Mammary epithelial cell (primary cell): ENCODE results near the gene BARX2.

Experiments
- CTCF ChIP-seq, 2 donors: IDR thresholded peaks in 1 of 2; conservative IDR thresholded peaks in 1 of 2; 2 replicates each; pipeline ENCODE4 v1.5.1; 2011 to 2012; ENCODE audit warnings: inconsistent platforms in 2 of 2, low read length in 2 of 2, mild to moderate bottlenecking in 2 of 2, control low read depth in 1 of 2, low read depth in 1 of 2; ENCODE audit not compliant: insufficient read depth in 1 of 2; ENCODE audit errors: extremely low read depth in 1 of 2
- EZH2 ChIP-seq: IDR thresholded peaks from 2 replicates; pipeline ENCODE4 v1.6.1; 2012; ENCODE audit warnings: low read length, inconsistent platforms, borderline replicate concordance

- TF ChIP-seq CTCF (conservative IDR thresholded peaks at IDR 0.05 in 1 of 2, IDR thresholded peaks at IDR 0.05 in 1 of 2; ENCODE audit: extremely low read depth in 1 of 2, insufficient read depth in 1 of 2, low read depth in 1 of 2, low read length in 2 of 2): no peak
- TF ChIP-seq EZH2: no peak
Measured at GRCh38 chr11:129328756-129329155, 46.9 kb upstream of the BARX2 start.
